Lung (tissue), 12 donors: ENCODE data around the gene ANKRD22. TPM values are rescaled to one million over a fixed set of nuclear protein-coding genes. Genes with fewer than 3 reads are reported as not detected.

Source experiments
- ATAC-seq: fragments of 200-7000 bp; cut with Tn5 transposase; one replicate; pipeline ENCODE4 v1.9.1; 2020; ENCODE audit warnings: moderate number of reproducible peaks; ENCODE audit not compliant: insufficient read depth, low FRiP score
- DNase-seq, 3 donors: peaks; one replicate each; pipeline ENCODE4 v3.0.0-alpha.2; 2013 to 2017
- H3K27ac ChIP-seq, 2 donors: one replicate each; pipeline ENCODE4 v1.5.1; 2013; ENCODE audit warnings: mild to moderate bottlenecking in 2 of 2, moderate library complexity in 2 of 2, control low read depth in 1 of 2, inconsistent platforms in 1 of 2, low read depth in 1 of 2, low read length in 1 of 2
- H3K27me3 ChIP-seq, 3 donors: one replicate each; pipeline ENCODE4 v1.5.1; 2013; ENCODE audit warnings: low read length in 2 of 3; ENCODE audit not compliant: control insufficient read depth in 3 of 3, insufficient read depth in 3 of 3
- H3K36me3 ChIP-seq, 4 donors: one replicate each; pipeline ENCODE4 v1.5.1; 2013; ENCODE audit warnings: low read length in 4 of 4, mild to moderate bottlenecking in 1 of 4, moderate library complexity in 1 of 4; ENCODE audit not compliant: control insufficient read depth in 4 of 4, insufficient read depth in 4 of 4
- H3K4me1 ChIP-seq, 5 donors: one replicate each; pipeline ENCODE4 v1.5.1; 2013; ENCODE audit warnings: low read length in 5 of 5, mild to moderate bottlenecking in 2 of 5, moderate library complexity in 1 of 5; ENCODE audit not compliant: control insufficient read depth in 5 of 5, insufficient read depth in 5 of 5
- H3K4me3 ChIP-seq: one replicate; pipeline ENCODE4 v1.5.1; 2013; ENCODE audit warnings: mild to moderate bottlenecking, control low read depth, moderate library complexity
- H3K9ac ChIP-seq, 2 donors: one replicate each; pipeline ENCODE4 v1.5.1; 2013; ENCODE audit warnings: low read length in 2 of 2, control low read depth in 1 of 2; ENCODE audit not compliant: insufficient read depth in 1 of 2
- H3K9me3 ChIP-seq, 4 donors: one replicate each; pipeline ENCODE4 v1.5.1; 2013; ENCODE audit warnings: low read length in 3 of 4, mild to moderate bottlenecking in 1 of 4, moderate library complexity in 1 of 4; ENCODE audit not compliant: control insufficient read depth in 4 of 4, insufficient read depth in 3 of 4
- CTCF ChIP-seq: IDR thresholded peaks from 2 replicates; pipeline ENCODE4 v1.5.1; 2012; ENCODE audit warnings: mild to moderate bottlenecking; ENCODE audit errors: control extremely low read depth, extremely low read depth
- WGBS, 2 donors: extraction: QIAGEN DNeasy Blood & Tissue Kit; methylation state at CpG; one replicate each; pipeline ENCODE4 v1.1.7; 2013; 5-methylcytosine and 5-hydroxymethylcytosine counted together
- polyA plus RNA-seq, 2 donors: library from polyadenylated mRNA; stranded (reverse); fragments of 200-250 nt; gene quantifications; one replicate each; pipeline ENCODE4 v1.2.1, GENCODE V29; 2013
- total RNA-seq, 2 donors: library from RNA; depleted of rRNA in 1 of 2; stranded (reverse); fragments of >200 nt in 1 of 2; gene quantifications; one replicate each; pipeline ENCODE4 v1.2.1, GENCODE V29; 2014 to 2021
- donor health status: control.
- donor health status: control.
- donor health status: Bipolar disorder and iron deficiency.
- donor health status: healthy.
- donor health status: DM: yes; HTN: yes; CAD: no.

Gene ANKRD22
- total and polyA plus RNA-seq, 4 donors = 1.1 to 23.1 (median 3.4) TPM

- ATAC-seq (no peak), DNase-seq (no peak)
- Histone ChIP-seq H3K27me3 (no peaks in the 10 kb centered on the region), H3K4me3 (no peak overlapping the region), H3K36me3 (no peaks in the 10 kb centered on the region), H3K9ac (no peak overlapping the region), H3K27ac (no peak overlapping the region), H3K4me1 (no peaks in the 10 kb centered on the region), H3K9me3 (no peaks in the 10 kb centered on the region)
- 28 to 33% methylated on average over 2 of the region's 2 CpGs for WGBS, 2 donors
- no peak for TF ChIP-seq CTCF
Measured at GRCh38 chr10:88805361-88805760, 46.3 kb downstream of the ANKRD22 start.

GRCh38 chr10:88804083-88804812, 47.4 kb downstream of the ANKRD22 start:
- 65 to 77% methylated on average over 6 of the region's 6 CpGs for WGBS, 2 donors
- no peak for ATAC-seq
- H3K27ac ChIP-seq = no peak overlapping the region
- H3K4me1 ChIP-seq = no peaks in the 10 kb centered on the region
- TF ChIP-seq CTCF = no peak
- H3K36me3 ChIP-seq = no peaks in the 10 kb centered on the region
- H3K27me3 ChIP-seq = no peaks in the 10 kb centered on the region
- H3K4me3 ChIP-seq = no peak overlapping the region
- H3K9ac ChIP-seq = no peak overlapping the region
- no peaks in the 10 kb centered on the region for H3K9me3 ChIP-seq
- DNase-seq = no peak

- DNase-seq (no peak), ATAC-seq (no peak)
- Histone ChIP-seq H3K4me1 (no peaks in the 10 kb centered on the region), H3K27me3 (no peaks in the 10 kb centered on the region), H3K4me3 (no peak overlapping the region), H3K9ac (no peak overlapping the region), H3K9me3 (no peaks in the 10 kb centered on the region), H3K36me3 (no peaks in the 10 kb centered on the region), H3K27ac (no peak overlapping the region)
- TF ChIP-seq CTCF = no peak
- WGBS, 2 donors = 96 to 97% methylated on average over 2 of the region's 2 CpGs
Measured at GRCh38 chr10:88803641-88804040, 48.0 kb downstream of the ANKRD22 start.
